Measurements from ENCODE around the gene TRAPPC10. TPM values are rescaled to one million over a fixed set of nuclear protein-coding genes. Genes with fewer than 3 reads are reported as not detected.

TRAPPC10 gene
- total RNA-seq, 2 donors from 2014 or later = 45.9 to 47.9 TPM

DNA sequence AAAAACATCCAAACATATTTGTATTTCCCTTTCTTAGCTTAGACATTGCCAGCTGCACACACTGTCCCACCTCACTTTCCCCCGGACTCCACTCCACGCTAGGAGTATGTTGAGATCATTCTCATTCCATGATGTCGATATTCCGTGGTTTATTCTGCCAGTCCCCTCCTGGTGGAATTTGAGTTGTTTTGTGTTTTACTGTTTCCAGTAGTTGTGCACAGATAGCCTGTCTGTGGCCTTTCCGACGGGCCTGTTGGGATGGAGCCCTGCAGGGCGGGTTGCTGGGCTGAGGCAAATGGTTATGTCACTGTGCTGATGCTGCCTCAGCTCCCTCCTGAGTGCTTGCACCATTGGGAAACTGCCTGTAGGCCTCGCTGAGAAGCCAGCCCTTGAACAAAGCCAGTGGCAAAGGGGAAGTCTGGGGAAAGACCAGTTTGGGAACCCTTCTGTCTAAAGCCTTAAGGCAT, 12.8 kb downstream of the TRAPPC10 start:
- no peak overlapping the region for H3K27ac ChIP-seq
- H3K4me3 ChIP-seq = no peak overlapping the region
- H3K9me3 ChIP-seq = no peaks in the 10 kb centered on the region
- H3K4me1 ChIP-seq (ENCODE audit: control insufficient read depth in 1 of 2, low read depth in 2 of 2) = peaks cover 10 to 14% of the 10 kb centered on the region in 2 donors
- ATAC-seq (ENCODE audit: insufficient number of reproducible peaks, low FRiP score, low read depth) = no peak
- DNase-seq (ENCODE audit: low spot score) = no peak
- H3K36me3 ChIP-seq = no peaks in the 10 kb centered on the region
- TF ChIP-seq, protein P1, sequence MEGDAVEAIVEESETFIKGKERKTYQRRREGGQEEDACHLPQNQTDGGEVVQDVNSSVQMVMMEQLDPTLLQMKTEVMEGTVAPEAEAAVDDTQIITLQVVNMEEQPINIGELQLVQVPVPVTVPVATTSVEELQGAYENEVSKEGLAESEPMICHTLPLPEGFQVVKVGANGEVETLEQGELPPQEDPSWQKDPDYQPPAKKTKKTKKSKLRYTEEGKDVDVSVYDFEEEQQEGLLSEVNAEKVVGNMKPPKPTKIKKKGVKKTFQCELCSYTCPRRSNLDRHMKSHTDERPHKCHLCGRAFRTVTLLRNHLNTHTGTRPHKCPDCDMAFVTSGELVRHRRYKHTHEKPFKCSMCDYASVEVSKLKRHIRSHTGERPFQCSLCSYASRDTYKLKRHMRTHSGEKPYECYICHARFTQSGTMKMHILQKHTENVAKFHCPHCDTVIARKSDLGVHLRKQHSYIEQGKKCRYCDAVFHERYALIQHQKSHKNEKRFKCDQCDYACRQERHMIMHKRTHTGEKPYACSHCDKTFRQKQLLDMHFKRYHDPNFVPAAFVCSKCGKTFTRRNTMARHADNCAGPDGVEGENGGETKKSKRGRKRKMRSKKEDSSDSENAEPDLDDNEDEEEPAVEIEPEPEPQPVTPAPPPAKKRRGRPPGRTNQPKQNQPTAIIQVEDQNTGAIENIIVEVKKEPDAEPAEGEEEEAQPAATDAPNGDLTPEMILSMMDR (IDR thresholded peaks at IDR 0.05) = no peak
- no peaks in the 10 kb centered on the region for H3K27me3 ChIP-seq (replicated peaks; ENCODE audit: insufficient read depth)

DNA sequence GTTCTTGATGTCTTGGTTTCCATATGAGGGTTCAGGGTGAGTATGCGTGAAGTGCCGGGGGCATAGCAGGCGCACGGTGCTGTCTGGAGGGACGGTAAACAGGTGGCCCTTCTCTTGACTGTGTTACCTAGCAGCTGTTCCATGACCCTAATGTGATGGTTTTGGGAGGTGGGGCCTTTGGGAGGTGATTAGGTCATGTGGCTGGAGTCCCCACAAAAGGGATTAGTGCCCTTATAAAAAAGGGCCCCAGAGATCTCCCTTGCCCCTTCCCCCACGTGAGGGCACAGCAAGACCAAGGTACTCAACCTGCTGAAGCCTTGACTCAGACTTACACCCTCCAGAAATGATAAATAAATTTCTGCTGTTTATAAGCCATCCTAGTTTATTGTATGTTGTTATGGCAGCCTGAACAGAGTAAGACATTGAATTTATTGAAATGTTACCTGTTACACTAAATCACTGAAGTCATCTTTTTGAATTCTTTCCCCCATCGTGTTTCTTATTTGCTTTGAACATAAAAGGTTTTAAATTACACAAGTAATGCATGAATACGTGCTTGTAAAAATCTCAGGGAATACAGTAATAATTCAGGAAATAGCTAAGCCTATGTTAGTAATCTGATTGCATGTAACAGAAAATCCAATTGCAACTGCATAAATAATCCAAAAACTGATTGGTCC, 15.6 kb downstream of the TRAPPC10 start:
- TF ChIP-seq, protein P1 (IDR thresholded peaks at IDR 0.05) = no peak
- Histone ChIP-seq H3K36me3 (peaks cover 5% of the 10 kb centered on the region), H3K27ac (no peak overlapping the region), H3K4me1 (ENCODE audit: control insufficient read depth in 1 of 2, low read depth in 2 of 2) (peaks cover 10 to 14% of the 10 kb centered on the region in 2 donors), H3K9me3 (no peaks in the 10 kb centered on the region), H3K27me3 (replicated peaks; ENCODE audit: insufficient read depth) (no peaks in the 10 kb centered on the region), H3K4me3 (no peak overlapping the region)
- DNase-seq (ENCODE audit: low spot score) = no peak
- ATAC-seq (ENCODE audit: insufficient number of reproducible peaks, low FRiP score, low read depth) = no peak

DNA sequence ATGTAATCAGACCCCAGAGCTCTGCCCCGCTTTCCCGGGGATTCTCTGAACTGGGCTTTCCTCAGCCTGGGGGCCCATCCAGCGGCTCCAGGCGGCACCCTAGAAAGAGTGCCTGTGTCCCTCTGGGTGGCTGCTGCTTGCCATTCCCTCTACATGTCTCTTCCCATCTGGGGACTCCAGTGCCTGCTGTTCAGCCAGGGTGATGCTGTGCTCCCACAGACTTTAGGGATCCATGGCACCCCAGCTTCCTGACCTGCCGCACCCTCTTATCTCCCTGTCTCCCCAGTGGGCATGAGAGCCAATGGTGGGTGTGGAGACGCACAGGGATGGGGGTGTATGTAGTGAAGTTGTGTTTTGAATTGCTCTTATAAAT, 16.2 kb downstream of the TRAPPC10 start:
- Histone ChIP-seq H3K4me1 (ENCODE audit: control insufficient read depth in 1 of 2, low read depth in 2 of 2) (peaks cover 10 to 14% of the 10 kb centered on the region in 2 donors), H3K4me3 (no peak overlapping the region), H3K27ac (no peak overlapping the region), H3K9me3 (no peaks in the 10 kb centered on the region), H3K36me3 (peaks cover 5% of the 10 kb centered on the region), H3K27me3 (replicated peaks; ENCODE audit: insufficient read depth) (no peaks in the 10 kb centered on the region)
- TF ChIP-seq, protein P1 (IDR thresholded peaks at IDR 0.05) = no peak
- no peak for ATAC-seq (ENCODE audit: insufficient number of reproducible peaks, low FRiP score, low read depth)
- no peak for DNase-seq (ENCODE audit: low spot score)

DNA sequence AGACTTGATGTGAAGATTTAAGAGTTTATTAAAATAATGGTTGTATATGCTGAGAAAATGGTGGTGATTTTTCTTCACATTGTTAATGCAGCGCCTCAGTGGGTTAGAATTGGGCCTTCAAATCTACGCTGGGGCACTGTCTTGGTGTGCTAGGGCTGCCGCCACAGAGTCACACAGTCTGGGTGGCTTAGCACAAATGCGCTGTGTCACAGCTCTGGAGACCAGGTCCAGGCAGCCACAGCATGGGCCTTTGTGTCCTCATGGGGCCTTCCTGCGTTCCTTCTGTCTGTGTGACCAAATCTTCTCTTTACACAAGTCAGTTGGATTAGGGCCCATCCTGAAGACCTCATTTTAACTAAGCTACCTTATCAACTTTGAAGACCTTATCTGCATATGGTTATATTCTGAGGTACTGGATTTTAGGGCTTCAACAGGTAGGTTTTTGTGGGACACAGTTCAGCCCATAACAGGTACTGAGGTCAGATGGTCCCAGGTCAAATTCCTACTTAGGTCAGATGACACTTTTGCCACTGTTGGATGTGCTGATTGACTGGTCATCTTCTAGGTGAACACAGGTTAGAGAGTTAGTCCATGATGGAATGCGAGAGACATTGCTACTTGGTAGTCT, 17.5 kb downstream of the TRAPPC10 start:
- Histone ChIP-seq H3K4me3 (no peak overlapping the region), H3K27me3 (replicated peaks; ENCODE audit: insufficient read depth) (no peaks in the 10 kb centered on the region), H3K9me3 (no peaks in the 10 kb centered on the region), H3K27ac (no peak overlapping the region), H3K4me1 (ENCODE audit: control insufficient read depth in 1 of 2, low read depth in 2 of 2) (peaks cover 10 to 14% of the 10 kb centered on the region in 2 donors), H3K36me3 (peaks cover 8% of the 10 kb centered on the region)
- ATAC-seq (ENCODE audit: insufficient number of reproducible peaks, low FRiP score, low read depth) = no peak
- DNase-seq (ENCODE audit: low spot score) = no peak
- TF ChIP-seq, protein P1 (IDR thresholded peaks at IDR 0.05) = no peak

DNA sequence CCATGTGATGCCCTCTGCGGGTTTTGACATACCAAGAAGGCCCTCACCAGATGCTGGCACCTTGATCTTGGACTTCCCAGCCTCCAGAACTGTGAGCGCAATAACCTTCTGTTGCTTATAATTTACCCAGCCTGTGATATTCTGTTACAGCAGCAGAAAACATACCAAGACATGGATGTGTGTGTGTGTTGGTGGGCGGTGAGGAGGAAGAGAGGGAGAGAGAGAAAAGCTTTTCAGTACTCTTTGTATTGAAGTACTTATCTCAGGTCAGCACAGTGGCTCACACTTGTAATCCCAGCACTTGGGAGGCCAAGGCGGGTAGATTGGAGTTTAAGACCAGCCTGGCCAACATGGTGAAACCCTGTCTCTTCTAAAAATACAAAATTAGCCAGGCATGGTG, 23.1 kb downstream of the TRAPPC10 start:
- Histone ChIP-seq H3K27ac (no peak overlapping the region), H3K36me3 (peaks cover 48% of the 10 kb centered on the region), H3K27me3 (replicated peaks; ENCODE audit: insufficient read depth) (no peaks in the 10 kb centered on the region), H3K4me3 (no peak overlapping the region), H3K9me3 (no peaks in the 10 kb centered on the region), H3K4me1 (ENCODE audit: control insufficient read depth in 1 of 2, low read depth in 2 of 2) (no peaks in the 10 kb centered on the region)
- ATAC-seq (ENCODE audit: insufficient number of reproducible peaks, low FRiP score, low read depth) = no peak
- TF ChIP-seq, protein P1 (IDR thresholded peaks at IDR 0.05) = no peak
- DNase-seq (ENCODE audit: low spot score) = no peak
